ENCODE measurements around the gene SMARCC1.

Gene SMARCC1

GRCh38 chr3:47536221-47536891, 245.3 kb downstream of the SMARCC1 start:
- no peak for DNase-seq

Data from central memory CD4-positive, alpha-beta T cell (primary cell).